A549 treated with DMSO at 1 μM for 4 hours (cell line): Measurements from ENCODE around the gene SLC22A6. TPM values are rescaled to one million over a fixed set of nuclear protein-coding genes. Genes with fewer than 3 reads are reported as not detected.

ENCODE experiments used
- total RNA-seq: library from RNA; stranded (reverse); fragments of 200-300 nt; extraction: Qiagen RNA extraction; gene quantifications from 5 replicates; pipeline ENCODE4 v1.2.3, GENCODE V29; 2022; ENCODE audit warnings: low read depth

The SLC22A6 gene
- total RNA-seq, result not detected in 5 replicates

DNA sequence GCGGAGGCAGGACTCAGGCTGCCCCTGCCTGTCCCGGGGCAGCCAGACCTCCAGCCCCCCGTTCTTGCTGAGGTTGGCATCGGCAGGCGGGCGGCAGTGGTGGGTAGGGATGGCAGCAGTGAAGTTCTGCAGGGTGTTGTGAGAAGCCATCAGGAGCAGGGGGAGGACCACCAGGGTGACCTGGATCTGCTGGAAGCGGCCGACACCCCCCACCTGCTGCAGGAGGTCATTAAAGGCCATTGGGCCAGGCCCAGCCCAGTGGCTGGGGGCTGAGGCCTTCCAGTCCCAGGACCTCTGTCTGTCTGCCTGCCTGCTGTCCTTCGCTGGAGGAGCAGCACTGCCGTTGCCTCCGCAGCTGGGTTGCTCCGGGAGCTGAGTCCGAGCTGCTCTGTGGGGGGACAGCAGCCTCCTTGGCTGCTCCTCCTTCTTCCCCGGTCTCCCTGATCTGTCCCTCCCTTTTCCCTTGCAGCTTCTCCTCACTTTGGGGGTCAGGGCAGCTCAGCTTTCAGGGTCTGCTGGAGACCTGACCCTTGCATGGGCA lies at the start of gene SLC22A6:
Gene SLC22A6 (minus strand): TSS at position 517 of the 541 bp plus-strand sequence. CDS start 277 bp downstream, at position 240.

DNA sequence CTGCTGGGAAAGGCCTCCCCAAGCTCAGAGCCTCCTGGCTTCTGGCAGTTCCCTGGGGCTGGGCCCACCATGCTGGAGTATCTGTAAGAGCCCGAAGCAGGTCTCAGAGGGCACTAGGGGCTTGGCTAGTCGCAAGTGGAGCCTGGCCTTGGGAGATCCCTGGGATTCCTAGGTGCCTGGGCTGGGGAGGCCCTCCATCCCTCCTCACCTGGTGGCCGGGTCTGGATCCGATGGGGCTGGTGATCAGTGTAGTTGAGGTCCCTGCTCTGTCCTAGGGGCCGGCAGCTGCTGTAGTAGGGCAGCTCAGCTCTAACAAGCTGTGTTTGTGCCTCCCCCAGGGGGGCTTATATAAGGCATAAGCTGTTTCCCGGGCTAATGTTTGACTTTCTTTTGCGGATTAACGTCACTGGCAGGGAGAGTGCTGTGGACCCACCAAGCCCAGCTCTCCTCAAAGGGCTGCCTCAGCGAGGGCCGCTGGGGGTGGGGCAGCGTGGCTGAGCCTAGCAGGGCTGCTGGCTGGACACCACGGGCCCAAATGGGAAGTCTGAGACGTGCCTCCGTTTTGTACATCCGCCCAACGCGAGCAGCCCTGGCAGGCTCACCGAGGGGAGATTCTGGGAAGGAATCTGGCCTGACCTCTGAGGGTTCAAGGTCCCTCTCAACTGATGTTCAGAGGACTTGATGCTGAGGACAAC lies 30.9 kb upstream of the SLC22A6 start, which contains the start of gene SLC22A8:
Gene SLC22A8 (minus strand): TSS at position 321 of the 695 bp plus-strand sequence. CDS start 883 bp downstream, outside the sequence.

Other genes with a start within 250 kb of the SLC22A6 start
- gene ZBTB3, start 230.8 kb downstream of the SLC22A6 start, total RNA-seq, result 2.1 to 2.5 TPM (median 2.1 TPM) in 5 replicates
- 167 to 186 TPM (median 179 TPM) in 5 replicates for gene POLR2G, start 223.4 kb downstream of the SLC22A6 start, total RNA-seq
- 14.1 to 17.7 TPM (median 15.2 TPM) in 5 replicates for gene TAF6L, start 213.6 kb downstream of the SLC22A6 start, total RNA-seq
- gene TMEM179B, start 197.6 kb downstream of the SLC22A6 start, total RNA-seq, result 66.9 to 93.0 TPM (median 81.2 TPM) in 5 replicates
- gene TMEM223, start 193.0 kb downstream of the SLC22A6 start, total RNA-seq, result 19.0 to 29.4 TPM (median 27.1 TPM) in 5 replicates
- 44.6 to 59.3 TPM (median 53.9 TPM) in 5 replicates for gene NXF1, start 179.5 kb downstream of the SLC22A6 start, total RNA-seq
- gene STX5, start 152.9 kb downstream of the SLC22A6 start, total RNA-seq, result 20.5 to 28.2 TPM (median 26.0 TPM) in 5 replicates
- not detected in 5 replicates for gene TEX54, start 152.1 kb downstream of the SLC22A6 start, total RNA-seq
- gene WDR74, start 145.4 kb downstream of the SLC22A6 start, total RNA-seq, result 80.1 to 88.6 TPM (median 84.8 TPM) in 5 replicates
- 929 to 1,086 TPM (median 982 TPM) in 5 replicates for gene SLC3A2, start 104.1 kb downstream of the SLC22A6 start, total RNA-seq
- gene CHRM1, start 63.6 kb downstream of the SLC22A6 start, total RNA-seq, result 0.03 to 0.11 TPM (median 0.04 TPM) in 3 of 5 replicates, not detected in the others
- not detected in 5 replicates for gene SLC22A8, start 30.9 kb upstream of the SLC22A6 start, total RNA-seq
- not detected in 5 replicates for gene SLC22A24, start 159.3 kb upstream of the SLC22A6 start, total RNA-seq